Stimulated activated CD8-positive, alpha-beta memory T cell treated with anti-CD3 and anti-CD28 coated beads, Interleukin-12 subunit alpha, Interleukin-12 subunit beta, amount 100 ng/mL, for 24 hours (primary cell): Measurements from ENCODE around the gene STX11.
"Not testable (repeated sequence)": the region's sequence is repeated elsewhere in the genome, so short reads cannot be mapped to it uniquely, and the experiment has no call there.

ENCODE experiments used
- DNase-seq: peaks from one replicate; pipeline ENCODE4 v3.0.0-alpha.2; 2020; ENCODE audit errors: extremely low read depth

The STX11 gene

DNA sequence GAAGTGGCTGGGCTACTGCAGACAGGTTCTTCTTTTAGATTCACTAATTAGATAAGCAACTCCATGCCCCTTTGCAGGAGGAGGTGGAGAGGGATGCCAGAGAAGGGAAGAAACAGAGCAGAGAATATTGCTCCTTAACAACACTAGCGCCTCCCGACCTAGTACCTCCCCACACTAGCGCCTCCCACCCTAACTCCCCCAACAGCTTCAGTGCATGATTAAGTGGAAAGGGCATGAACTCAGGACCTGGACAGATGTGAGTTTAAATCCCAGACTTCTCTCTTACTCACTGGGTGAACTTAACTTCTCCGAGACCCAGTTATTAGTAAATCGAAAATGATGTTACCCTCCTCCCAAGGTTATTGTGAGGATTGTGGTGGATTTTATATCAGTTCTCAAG, 25.7 kb downstream of the STX11 start:
- DNase-seq, result no peak

DNA sequence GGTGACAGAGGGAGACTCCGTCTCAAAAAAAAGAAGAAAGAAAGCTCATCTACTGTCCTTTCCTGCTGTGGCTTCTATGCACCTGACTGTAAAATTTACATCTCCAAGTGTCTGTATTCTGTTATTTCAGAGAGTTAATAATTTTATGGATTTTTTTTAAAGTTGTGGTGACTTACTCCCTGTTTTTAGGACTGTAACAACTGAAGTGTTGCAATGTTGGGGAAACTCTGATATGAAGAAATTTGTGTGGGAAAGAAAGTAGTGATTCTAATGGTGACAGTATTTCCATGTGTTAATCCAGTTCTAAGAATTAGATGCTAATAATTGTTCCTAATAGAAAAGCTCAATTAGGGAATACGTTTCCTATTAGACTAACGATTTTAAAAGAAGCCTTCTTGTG, 27.4 kb downstream of the STX11 start:
- no peak for DNase-seq

DNA sequence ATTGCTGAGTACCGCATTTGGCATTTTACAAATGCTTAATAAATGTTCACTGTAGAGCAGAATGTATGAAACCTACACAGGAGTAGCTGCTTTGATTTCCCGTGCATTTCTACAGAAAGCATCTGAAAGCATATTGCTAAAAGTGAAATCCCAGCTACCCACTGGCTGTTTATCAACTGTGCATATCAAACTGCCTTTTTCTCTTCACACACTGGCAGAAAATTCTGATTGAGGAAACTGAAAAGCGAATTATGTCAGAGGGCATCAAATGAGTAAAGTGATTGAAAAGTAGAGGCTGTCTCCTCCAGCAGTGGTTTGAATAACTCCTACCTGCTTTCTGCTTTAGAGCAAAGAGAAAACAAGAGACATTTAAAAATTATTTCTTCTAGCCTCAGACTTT, 28.0 kb downstream of the STX11 start:
- DNase-seq, result no peak

DNA sequence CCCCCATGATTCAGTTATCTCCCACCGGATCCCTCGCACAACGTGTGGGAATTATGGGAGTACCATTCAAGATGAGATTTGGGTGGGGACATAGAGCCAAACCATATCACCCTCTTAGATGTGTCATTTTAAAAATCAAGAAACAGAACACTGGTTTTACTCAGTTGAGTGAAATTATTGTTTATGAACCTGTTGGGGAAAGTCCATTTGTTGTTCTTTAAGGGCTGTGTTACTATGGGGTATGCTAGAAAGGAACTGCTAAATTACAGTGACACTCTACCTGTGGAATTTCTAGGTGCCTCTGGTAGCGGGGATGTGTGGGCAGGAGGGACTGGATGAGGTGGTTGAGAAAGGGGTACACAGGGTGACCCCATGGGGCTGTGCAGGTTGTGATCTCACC, 28.9 kb downstream of the STX11 start:
- DNase-seq, result no peak

DNA sequence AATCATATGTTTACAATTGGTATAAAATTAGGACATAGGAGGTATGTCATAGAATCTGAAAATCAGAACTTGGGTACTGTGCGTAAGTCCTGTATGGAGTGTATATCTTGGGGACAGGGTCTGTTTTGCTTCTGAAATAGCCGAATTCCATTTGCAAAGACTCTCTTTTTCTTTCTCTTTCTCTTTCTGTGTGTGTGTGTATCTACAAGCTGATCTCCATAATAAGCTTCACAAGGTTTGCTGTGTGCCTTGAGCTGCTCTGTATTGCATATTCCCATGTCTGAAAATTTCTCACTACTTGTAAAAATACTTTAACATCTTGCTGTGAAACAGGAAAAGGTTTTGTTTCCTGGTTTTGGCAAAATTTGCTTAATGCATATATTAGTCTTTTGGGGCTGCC, 29.5 kb downstream of the STX11 start:
- DNase-seq, result no peak

DNA sequence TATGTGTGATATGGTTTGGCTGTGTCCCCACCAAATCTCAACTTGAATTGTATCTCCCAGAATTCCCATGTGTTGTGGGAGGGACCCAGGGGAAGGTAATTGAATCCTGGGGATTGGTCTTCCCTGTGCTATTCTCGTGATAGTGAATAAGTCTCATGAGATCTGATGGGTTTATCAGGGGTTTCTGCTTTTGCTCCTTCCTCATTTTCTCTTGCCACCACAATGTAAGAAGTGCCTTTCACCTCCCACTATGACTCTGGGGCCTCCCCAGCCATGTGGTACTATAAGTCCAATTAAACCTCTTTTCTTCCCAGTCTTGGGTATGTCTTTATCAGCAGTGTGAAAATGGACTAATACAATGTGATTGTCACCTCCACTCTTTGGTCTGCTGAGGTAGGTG, 30.0 kb downstream of the STX11 start:
- not testable (repeated sequence) for DNase-seq

DNA sequence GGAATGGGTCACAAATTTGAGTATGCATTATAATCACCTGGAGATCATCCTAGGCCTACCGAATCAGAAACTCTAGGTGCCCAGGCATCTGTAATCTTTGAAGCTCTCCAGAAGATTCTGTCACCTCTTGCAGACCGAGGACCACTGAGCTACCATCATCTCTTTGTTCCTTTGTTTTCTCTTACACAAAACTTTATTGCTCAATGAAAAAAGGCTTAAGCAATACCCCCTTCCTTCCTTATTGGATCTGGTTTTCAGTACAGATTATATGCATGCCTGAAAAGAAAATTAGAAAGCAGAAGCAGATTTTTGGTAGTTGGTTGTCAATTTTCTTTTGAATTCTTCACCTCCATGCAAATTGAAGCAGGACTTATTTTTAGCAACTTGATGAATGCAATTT, 31.3 kb downstream of the STX11 start:
- no peak for DNase-seq

DNA sequence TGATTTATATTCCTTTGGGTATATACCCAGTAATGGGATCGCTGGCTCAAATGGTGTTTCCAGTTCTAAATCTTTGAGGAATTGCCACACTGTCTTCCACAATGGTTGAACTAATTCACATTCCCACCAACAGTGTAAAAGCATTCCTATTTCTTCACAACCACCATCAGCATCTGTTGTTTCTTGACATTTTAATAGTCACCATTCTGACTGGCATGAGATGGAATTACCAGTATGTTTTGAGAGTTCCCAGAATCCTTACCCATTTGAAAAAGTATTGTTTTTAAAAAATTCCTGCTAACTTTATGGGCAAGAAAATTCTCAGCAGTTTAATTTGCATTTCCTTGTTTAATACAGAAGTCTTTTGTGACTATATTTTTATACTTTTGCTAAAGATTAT, 33.9 kb downstream of the STX11 start:
- not testable (repeated sequence) for DNase-seq

DNA sequence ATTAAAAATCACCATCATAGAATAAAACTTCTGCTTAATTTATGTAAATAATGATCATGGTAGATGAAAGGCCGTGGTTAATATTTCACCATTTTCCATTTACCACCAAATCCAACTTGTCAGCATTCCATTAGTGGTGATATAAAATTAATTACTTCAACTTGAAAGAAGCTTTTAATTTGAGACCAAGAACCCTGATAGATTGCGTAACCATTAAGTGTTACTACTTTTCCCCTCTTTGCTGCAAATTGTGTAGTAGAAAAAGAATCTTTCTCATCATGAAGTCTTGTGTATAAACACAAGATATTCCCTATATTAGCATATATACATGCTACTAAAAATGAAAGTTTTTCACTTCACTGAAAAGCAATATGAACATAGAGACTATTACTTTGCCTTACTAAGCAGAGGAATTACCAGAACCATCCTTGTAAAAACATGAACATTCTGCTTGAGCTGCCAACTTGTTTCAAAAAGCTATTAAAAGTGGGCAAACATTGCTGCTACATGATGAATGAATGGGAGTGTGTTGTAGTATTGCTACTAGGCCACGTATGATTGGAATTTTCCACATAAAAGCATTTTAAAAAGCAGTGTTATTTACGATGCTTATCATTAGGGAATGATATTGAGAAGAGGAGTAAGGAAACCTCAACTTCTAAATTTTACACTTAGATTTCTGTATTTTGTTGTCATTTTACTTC, 35.0 kb downstream of the STX11 start:
- no peak for DNase-seq

DNA sequence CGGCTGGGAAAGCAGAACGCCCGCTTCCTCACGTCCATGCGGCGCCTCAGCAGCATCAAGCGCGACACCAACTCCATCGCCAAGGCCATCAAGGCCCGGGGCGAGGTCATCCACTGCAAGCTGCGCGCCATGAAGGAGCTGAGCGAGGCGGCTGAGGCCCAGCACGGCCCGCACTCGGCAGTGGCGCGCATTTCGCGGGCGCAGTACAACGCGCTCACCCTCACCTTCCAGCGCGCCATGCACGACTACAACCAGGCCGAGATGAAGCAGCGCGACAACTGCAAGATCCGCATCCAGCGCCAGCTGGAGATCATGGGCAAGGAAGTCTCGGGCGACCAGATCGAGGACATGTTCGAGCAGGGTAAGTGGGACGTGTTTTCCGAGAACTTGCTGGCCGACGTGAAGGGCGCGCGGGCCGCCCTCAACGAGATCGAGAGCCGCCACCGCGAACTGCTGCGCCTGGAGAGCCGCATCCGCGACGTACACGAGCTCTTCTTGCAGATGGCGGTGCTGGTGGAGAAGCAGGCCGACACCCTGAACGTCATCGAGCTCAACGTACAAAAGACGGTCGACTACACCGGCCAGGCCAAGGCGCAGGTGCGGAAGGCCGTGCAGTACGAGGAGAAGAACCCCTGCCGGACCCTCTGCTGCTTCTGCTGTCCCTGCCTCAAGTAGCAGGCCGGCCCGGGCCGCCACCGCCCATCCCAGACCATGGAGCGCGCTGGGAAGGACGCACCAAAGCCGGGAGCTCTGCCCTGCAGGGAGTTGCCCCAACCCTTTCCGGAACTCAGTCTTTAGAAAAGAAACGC, 36.7 kb downstream of the STX11 start:
- DNase-seq, result no peak

DNA sequence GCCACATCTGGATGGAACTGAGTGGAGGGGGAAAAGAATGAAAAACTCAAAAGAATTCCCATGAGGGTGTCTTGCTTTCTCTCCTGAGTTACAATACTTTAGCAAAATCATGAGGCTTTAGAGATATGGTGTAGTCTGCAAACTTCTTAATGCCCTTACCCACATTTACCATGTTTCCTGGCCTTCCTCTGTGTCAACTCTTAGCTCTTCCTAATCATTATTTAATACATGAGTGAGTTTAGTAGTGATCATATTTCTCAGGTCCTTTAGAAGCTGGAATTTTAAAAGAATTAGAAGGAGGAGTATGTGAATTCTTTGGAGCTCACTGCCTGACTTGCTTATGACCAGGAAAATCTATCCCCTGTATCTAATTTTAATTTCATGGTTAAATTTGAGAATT, 39.0 kb downstream of the STX11 start:
- no peak for DNase-seq

DNA sequence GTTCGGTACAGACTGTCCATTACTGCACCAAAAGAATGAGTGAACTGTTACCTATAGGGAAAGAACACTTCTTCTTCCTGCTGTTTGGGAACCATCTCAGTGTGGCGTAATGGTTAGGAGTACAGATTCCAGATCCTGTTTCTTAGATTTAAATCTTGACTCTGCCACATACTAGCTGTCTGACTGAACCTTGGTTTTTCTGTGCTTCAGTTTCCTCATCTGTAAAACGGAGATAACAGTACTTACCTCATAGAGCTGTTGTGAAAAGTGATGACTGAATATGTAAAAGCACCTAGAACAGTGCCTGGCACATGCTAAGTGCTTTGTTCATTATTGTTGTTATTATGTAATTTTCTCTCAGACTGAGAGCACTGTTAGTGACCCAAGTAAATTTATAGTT, 39.8 kb downstream of the STX11 start:
- no peak for DNase-seq

DNA sequence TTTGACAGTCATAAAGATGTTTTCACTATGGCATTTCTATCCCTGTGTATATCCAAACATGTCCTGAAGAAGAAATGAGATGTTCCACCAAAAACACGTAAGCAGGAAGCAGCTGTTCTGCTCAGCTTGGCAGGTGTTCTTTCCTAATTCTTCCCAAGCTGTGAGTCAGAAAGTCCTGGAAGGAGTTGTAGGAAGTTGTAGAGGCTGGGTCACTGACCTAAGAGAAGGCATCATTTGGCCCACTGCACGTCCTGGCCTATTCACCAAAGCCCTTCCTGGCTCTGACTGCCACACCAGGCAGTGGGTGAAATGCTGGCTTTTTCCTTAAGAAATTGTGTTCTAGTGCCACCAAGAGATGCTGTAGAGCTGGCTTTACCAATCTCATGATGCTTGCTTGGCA, 40.3 kb downstream of the STX11 start:
- no peak for DNase-seq

DNA sequence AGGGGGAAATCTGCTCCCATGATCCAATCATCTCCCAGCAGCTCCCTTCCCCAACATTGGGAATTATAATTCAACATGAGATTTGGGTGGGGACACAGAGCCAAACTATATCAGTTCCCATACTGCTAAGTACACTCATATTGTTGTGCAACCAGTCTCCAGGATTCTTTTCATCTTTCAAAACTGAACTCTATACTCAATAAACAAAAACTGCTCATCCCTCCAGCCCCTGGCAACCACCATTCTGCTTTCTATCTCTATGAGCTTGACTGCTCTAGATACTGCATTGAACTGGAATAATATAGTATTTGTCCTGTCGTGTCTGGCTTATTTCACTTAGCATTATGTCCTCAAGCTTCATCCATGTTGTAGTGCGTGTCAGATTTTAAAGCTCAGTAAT, 42.9 kb downstream of the STX11 start:
- DNase-seq, result no peak

DNA sequence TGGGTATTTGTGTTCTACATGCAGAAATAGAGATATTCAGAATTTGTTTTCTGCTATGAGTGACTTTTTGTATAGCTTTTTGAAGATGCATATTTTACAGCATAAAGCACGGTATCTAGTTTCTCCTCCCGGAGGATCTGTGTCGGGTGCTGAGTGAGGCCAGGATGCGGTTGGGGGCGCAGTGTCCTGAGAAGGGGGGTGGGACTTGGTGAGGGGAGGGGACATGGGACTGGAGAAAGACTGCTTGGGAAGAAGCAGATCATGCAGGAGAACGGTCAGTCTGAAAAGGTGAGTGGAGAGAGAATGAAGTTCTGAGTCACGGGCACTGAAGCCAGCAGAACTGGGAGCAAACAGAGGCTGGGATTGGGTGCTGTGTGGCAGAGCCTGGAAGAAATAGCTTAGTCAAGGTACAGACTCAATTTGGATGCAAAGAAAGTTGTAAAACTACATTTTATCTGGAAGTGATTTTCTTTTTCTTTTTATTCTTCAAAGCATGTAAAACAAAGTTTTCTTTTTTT, 44.0 kb downstream of the STX11 start:
- no peak for DNase-seq

DNA sequence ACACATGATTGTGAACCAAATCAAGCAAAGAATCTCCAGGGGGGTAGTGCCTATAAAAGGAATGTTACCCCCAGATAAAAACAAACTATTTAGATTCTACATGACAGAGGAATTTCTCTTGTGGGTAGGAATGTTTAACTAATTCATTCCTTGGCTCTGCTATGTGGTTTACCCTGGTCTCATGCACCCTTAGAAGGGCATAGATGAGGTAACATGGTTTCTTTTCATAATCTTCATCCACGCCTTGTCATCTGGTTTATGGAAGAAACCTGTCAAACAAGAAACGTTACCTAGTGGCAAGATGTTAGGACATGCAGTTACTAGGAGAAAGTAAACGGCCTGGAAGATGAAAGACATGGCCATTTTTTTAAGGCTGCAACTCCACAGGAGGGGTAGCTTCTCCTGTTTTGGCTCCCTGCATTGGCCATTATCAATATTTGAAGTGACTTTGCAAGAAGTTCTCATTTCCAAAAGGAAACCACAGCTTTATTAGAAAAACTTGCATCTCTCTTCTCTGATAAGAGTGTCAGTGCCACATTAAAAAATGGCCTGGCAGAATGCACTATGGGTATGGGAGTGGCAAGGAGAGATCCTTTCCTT, 45.5 kb downstream of the STX11 start:
- DNase-seq, result no peak

DNA sequence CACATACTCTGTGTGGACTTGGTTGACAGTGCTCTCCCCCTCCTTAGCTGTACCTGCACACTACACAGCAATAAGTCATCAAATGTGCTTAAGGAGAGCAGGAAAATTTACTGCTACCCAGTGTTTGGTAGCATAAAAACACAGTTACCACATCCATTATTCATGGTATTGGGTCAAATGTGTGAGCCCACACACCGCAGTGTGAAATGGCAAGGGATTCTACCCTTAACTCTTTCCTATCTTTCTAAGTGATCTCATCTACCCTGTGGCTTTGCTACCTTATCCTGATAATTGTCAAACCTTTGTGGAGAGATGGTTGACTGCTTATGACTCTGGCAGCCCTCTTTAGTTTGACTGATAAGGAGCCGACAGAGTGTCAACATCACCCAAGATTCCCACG, 47.6 kb downstream of the STX11 start:
- no peak for DNase-seq

DNA sequence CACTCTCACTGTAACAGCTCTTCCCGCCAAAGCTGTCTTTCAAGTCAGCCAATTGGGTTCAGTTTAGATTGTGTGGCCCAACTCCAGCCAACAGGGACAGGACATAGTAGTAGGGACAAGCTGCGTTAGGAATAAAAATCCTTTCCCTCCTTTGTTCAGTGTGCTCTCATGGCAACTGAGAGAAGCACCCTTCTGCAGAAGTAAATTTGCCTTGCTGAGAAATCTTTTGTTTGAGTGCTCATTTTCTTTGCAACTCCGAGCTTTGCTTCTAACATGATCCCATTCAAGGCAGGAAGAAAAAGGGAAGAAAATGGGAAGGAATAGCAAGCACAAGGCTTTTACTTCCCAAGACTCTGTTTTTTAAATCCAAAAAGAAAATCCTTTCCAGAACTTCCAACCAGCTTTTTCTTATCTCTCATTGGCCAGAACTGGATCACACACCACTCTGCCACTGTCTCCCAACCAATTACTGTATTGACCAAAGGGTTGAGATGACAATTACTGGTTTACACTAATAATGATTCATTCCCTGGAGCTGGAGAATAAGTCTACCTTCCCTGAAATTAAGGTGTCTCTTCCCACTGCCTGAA, 52.7 kb downstream of the STX11 start:
- DNase-seq, result no peak

DNA sequence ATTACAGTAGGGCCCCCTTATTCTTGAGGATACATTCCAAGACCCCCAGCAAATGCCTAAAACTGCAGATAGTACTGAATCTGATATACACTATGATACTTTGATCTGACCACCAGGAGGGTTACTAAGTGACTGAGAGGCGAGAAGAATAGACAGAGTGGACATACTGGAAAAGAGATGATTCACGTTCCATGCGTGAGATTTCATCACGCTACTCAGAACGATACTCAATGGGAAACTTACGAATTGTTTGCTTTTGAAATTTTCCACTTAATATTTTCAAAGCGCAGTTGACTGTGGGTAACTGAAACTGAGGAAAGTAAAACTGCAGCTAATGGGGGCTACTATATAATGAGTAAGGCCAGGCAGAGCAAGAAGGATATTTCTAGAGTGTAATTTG, 60.8 kb downstream of the STX11 start:
- no peak for DNase-seq

DNA sequence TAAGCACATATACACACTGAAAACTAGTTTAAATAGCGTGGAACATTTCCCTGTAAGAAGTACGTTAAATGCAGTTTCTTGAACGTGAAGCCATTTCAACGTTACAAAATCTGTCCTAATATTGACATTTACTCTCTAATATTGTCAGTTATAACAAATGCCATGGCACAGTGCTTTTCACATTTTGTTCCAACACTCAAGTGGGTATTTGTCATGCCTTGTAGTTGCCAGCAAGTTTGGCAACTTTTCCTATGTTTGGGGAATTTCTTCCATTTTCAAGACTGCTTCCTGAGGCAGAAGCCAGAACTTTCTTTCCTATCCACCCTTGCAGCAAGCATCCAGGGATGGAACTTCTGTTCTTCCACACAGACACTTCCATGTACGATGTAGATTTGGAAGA, 63.0 kb downstream of the STX11 start:
- DNase-seq, result no peak

DNA sequence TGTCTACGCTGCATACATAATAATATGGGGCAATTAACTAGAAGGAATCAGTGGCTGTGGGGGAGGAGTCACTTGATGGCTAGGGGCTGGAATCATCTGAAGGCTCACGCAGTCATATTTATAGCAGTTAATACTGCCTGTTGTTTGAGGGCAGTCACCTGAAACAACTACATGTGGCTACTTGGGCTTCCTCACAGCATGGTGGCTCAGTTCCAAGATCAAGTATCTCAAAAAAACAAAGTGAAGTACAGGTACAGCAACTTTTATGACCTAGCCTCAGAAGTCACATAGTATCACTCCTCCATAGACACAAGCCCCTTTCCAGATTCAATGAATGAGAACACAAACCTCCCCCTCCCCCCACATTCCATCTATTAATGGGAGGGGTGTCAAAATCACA, 63.7 kb downstream of the STX11 start:
- no peak for DNase-seq

DNA sequence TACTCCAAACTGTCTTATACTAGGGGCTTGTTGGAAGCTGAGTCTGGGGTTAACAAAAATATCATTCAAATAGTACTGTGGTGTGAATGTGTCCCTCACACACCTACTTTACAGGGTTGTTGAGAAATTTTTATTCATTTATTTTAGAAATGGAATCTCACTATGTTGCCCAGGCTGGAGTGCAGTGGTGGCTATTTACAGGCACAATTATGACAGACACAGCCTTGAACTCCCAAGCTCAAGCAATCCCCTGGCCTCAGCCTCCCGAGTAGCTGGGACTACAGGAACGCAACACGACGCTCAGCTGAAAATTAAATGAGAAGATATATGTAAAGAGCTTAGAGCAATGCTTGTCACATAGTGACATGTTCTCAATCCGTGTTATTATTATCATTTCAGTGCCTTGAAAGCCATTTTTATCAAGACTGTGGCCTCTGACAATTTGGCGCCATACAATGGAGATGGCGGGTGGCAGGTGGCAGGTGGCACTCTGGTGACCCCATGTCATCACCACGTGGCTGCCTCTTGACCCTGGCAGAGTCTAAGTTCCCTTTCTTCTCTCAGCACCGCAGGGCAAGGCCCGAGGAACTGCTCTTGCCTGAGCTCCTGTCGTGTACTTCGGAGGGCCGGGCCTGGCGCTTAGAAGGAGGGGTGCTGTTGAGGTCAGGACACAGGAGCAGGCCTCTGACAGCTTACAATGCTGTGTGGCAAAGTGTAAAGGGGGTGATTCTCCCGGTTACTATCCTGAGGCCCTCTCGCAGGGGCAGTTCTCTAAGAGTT, 64.5 kb downstream of the STX11 start:
- no peak for DNase-seq
